HG03097 (cell line): ENCODE measurements around the gene UGT1A3.

Source experiments
- ATAC-seq: cut with Tn5 transposase; IDR thresholded peaks from one replicate; pipeline ENCODE4 v1.9.1; 2021; ENCODE audit not compliant: unreplicated experiment, low FRiP score

UGT1A3 gene

GRCh38 chr2:233813236-233814055, 84.6 kb downstream of the UGT1A3 start:
- no peak for ATAC-seq

DNA sequence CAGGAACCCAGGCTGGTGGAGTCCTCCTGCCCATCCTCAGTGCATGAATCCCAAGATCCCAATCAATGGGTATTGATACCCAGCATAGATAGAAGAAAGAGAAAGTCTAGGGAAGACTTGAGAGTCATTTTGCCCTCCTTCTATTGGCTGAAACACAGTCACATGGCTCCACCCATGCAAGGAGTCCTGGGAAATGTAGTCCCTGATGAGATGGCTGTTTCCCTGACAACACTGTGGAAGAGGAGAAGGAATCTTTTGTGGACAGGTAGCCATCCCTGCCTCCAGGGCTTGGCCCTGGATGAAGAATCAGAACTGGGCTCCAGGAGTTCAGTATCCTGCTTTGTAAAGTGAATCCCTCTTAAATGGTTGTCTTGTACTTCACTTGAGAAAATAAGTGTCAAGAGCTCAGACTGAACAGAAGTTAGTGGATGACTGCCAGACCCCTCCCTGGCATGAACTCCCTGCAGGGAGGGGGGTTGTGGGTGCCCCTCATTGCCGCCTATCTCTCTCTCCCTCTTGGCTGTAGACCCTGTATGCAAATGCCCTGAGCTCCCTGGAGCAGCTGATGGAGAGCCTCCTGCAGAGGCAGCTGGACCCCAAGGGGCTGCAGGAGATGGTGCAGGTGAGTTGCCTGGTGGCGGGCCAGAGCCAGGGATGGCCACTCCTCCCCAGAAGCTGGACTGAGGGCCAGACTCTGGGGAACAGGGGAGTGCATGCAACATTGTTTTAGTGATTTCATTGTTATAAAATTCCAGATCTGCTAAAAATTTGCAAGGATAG, 85.4 kb downstream of the UGT1A3 start:
- ATAC-seq: no peak

GRCh38 chr2:233815861-233816260, 87.0 kb downstream of the UGT1A3 start:
- no peak for ATAC-seq

- ATAC-seq: no peak
Observed at GRCh38 chr2:233816334-233816733, 87.5 kb downstream of the UGT1A3 start.

DNA sequence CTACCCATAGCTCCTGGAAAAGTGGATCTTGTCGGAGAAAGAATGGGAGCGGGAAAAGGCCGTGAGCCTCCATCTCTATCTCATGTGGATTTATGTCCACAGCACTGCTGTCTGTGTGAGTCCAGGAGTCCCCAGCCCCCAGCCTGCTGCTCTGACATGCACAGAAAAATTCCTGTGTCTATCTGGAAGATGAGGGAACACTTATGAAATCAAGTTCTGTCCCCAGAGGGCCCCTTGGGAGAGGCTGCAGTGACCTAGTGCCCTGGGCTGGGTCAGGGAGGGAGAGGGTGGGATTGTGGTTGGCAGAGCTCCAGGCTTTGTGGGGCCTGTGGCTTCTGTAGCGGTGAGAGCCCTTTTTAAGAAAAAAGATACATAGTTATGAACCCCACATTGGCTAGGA, 87.9 kb downstream of the UGT1A3 start:
- no peak for ATAC-seq

DNA sequence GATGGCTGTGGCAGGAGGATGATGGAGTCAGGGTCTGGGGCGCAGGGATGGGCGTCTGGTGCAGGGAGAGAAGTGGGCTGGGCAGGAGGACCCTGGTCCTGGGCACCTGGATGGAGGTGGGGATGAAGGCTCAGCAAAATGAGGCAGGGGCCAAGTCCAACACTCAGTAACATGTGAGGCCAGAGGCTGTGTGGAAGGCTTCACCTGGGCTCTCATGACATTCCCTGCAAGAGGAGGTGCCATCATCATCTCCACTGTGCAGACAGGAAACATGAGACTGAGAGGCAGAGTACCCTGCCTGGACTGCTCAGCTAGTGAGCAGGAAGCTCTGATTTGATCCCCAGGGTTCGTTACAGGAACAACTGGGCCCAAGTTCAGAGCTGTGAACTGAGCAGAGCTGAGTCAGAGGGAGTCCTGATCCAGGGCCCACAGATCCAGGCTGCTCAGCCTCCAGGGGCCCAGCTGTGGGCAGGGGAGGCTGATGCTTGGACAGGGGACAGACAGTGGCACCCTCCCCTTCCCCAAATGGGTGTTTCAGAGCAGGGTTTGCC, 88.6 kb downstream of the UGT1A3 start:
- ATAC-seq: no peak

- no peak for ATAC-seq
Observed at GRCh38 chr2:233817995-233818638, 89.3 kb downstream of the UGT1A3 start.

DNA sequence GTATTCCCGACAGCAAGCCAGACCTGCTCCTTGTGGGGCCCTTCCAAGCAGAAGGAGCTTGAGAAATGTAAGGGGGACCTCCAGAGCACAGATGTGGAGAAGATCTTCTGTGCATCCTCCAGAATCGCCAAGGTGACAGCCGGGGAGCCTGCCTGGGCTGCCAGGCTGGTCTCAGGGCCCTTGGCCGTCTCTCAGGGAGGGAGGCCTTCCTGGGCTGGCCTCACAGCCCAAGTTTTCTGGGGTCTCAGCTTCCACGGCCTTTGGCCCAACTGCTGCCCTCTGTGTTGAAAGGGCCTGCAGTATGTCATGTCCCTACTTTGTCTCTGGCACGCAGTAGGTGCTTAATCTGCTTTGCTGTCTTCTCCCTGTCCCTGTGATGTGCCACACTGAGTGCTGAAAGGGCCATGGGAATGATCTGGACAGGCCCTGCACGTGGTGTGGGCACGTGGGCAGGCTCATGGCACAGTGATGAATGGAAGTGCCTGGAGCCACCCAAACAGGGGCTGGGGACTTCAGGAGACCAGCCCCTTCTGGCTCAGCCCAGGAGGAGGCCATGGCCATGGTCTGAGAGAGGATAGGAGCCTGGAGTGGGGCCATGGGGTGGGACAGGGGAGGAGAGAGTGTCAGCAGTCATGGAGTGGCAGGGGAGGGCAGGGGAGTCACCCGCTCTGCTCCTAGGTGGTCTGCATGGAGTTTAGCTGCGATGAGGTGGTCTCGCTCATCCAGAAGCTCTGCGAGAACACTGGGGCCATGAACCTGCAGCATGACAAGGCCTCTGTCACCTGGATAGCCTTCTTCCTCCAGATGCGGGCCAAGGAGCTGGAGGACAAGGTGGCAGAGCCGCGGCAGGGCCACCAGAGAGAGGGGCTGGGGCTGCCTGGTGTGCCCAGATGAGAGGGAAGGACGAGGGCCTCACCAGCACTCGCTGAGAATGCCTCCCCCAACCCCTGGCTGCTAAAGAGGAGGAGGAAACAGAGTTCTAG, 90.1 kb downstream of the UGT1A3 start:
- no peak for ATAC-seq

- no peak for ATAC-seq
Observed at GRCh38 chr2:233819884-233820773, 91.3 kb downstream of the UGT1A3 start.

- no peak for ATAC-seq
Observed at GRCh38 chr2:233820774-233821105, 91.9 kb downstream of the UGT1A3 start.

DNA sequence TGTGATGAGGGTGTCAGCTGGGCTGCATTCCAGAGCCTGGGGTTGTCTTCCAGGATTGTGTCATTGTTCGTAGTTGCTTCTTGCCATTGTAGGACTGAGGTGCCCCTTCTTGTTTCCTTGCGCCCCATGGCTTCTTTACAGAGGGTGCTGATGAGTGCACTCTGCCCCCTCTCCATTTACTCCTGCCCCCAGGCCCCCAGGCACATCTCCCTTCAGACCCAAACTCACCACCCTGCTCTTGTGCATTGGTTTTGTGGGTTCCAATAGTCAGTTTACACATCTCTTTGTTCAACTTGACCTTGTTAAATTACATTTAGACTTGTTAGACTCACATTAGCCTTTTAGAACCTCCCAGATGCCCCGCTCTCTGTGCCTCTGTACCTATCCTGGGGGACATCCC, 92.4 kb downstream of the UGT1A3 start:
- no peak for ATAC-seq

DNA sequence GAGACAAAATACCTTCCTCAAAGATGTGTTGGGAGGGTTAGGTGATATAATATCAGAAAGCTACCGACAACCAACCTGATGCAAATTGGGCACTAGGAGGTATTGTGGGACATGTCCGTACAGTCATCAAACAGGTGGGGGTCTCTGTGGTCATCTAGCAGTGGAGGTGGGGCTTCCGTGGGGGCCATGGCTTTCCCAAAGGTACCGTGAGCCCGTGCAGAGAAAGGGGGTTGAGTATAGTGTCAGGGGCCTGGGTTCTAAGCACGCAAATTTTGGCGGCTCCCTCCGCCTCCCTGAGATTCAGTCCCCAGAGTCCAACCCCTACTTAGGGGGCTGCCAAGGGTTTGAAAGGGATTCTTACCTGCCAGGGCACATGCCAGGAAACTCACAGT, 92.9 kb downstream of the UGT1A3 start:
- no peak for ATAC-seq

- no peak for ATAC-seq
Observed at GRCh38 chr2:233822101-233822771, 93.4 kb downstream of the UGT1A3 start.
